Measurements from ENCODE around the gene CUTA.

Gene CUTA

GRCh38 chr6:33452496-33452895, 34.6 kb upstream of the CUTA start:
- H3K79me2 ChIP-seq (ENCODE audit: control insufficient read depth, insufficient read depth, low read length, unreplicated experiment), result peaks cover 13% of the 10 kb centered on the region
- no peak overlapping the region for H3K4me3 ChIP-seq (ENCODE audit: low read depth, low read length)
- H3K4me1 ChIP-seq (ENCODE audit: control insufficient read depth, insufficient read depth, low read length, unreplicated experiment), result peaks cover 8% of the 10 kb centered on the region
- no peaks in the 10 kb centered on the region for H3K27me3 ChIP-seq (ENCODE audit: insufficient read depth, low read length)
- no peak overlapping the region for H2AFZ ChIP-seq (ENCODE audit: low read length, unreplicated experiment)
- no peak overlapping the region for H3K27ac ChIP-seq (ENCODE audit: low read depth, low read length)
- H3K36me3 ChIP-seq (ENCODE audit: insufficient read depth, low read length), result peaks cover 11% of the 10 kb centered on the region; the same call in 1 of the 2 replicates

GRCh38 chr6:33451606-33452005, 33.7 kb upstream of the CUTA start:
- Histone ChIP-seq H3K79me2 (ENCODE audit: control insufficient read depth, insufficient read depth, low read length, unreplicated experiment) (peaks cover 13% of the 10 kb centered on the region), H3K36me3 (ENCODE audit: insufficient read depth, low read length) (peaks cover 6% of the 10 kb centered on the region; the same call in 1 of the 2 replicates), H3K4me1 (ENCODE audit: control insufficient read depth, insufficient read depth, low read length, unreplicated experiment) (peaks cover 8% of the 10 kb centered on the region), H3K27ac (ENCODE audit: low read depth, low read length) (no peak overlapping the region), H3K27me3 (ENCODE audit: insufficient read depth, low read length) (no peaks in the 10 kb centered on the region), H3K4me3 (ENCODE audit: low read depth, low read length) (no peak overlapping the region), H2AFZ (ENCODE audit: low read length, unreplicated experiment) (no peak overlapping the region)

- H3K79me2 ChIP-seq (ENCODE audit: control insufficient read depth, insufficient read depth, low read length, unreplicated experiment), result peaks cover 5% of the 10 kb centered on the region
- H3K27ac ChIP-seq (ENCODE audit: low read depth, low read length), result no peak overlapping the region
- no peaks in the 10 kb centered on the region for H3K27me3 ChIP-seq (ENCODE audit: insufficient read depth, low read length)
- H3K36me3 ChIP-seq (ENCODE audit: insufficient read depth, low read length), result peaks cover 7% of the 10 kb centered on the region; the same call in 1 of the 2 replicates
- peaks cover 7% of the 10 kb centered on the region for H3K4me1 ChIP-seq (ENCODE audit: control insufficient read depth, insufficient read depth, low read length, unreplicated experiment)
- no peak overlapping the region for H2AFZ ChIP-seq (ENCODE audit: low read length, unreplicated experiment)
- H3K4me3 ChIP-seq (ENCODE audit: low read depth, low read length), result no peak overlapping the region
These were observed 32.5 kb upstream of the CUTA start for GRCh38 chr6:33450434-33450833.

GRCh38 chr6:33446356-33446755, 28.4 kb upstream of the CUTA start:
- no peak overlapping the region for H3K4me3 ChIP-seq (ENCODE audit: low read depth, low read length)
- no peaks in the 10 kb centered on the region for H3K4me1 ChIP-seq (ENCODE audit: control insufficient read depth, insufficient read depth, low read length, unreplicated experiment)
- no peaks in the 10 kb centered on the region for H3K27me3 ChIP-seq (ENCODE audit: insufficient read depth, low read length)
- H3K36me3 ChIP-seq (ENCODE audit: insufficient read depth, low read length), result peaks cover 7% of the 10 kb centered on the region; the same call in 1 of the 2 replicates
- no peak overlapping the region for H2AFZ ChIP-seq (ENCODE audit: low read length, unreplicated experiment)
- H3K79me2 ChIP-seq (ENCODE audit: control insufficient read depth, insufficient read depth, low read length, unreplicated experiment), result no peaks in the 10 kb centered on the region
- H3K27ac ChIP-seq (ENCODE audit: low read depth, low read length), result no peak overlapping the region

GRCh38 chr6:33445119-33445603, 27.3 kb upstream of the CUTA start:
- Histone ChIP-seq H3K4me1 (ENCODE audit: control insufficient read depth, insufficient read depth, low read length, unreplicated experiment) (no peaks in the 10 kb centered on the region), H2AFZ (ENCODE audit: low read length, unreplicated experiment) (no peak overlapping the region), H3K4me3 (ENCODE audit: low read depth, low read length) (no peak overlapping the region), H3K27me3 (ENCODE audit: insufficient read depth, low read length) (no peaks in the 10 kb centered on the region), H3K36me3 (ENCODE audit: insufficient read depth, low read length) (peaks cover 7% of the 10 kb centered on the region; the same call in 1 of the 2 replicates), H3K79me2 (ENCODE audit: control insufficient read depth, insufficient read depth, low read length, unreplicated experiment) (no peaks in the 10 kb centered on the region), H3K27ac (ENCODE audit: low read depth, low read length) (no peak overlapping the region)

GRCh38 chr6:33443619-33444504, 26.0 kb upstream of the CUTA start:
- H3K4me1 ChIP-seq (ENCODE audit: control insufficient read depth, insufficient read depth, low read length, unreplicated experiment), result no peaks in the 10 kb centered on the region
- no peak overlapping the region for H3K27ac ChIP-seq (ENCODE audit: low read depth, low read length)
- H2AFZ ChIP-seq (ENCODE audit: low read length, unreplicated experiment), result no peak overlapping the region
- no peaks in the 10 kb centered on the region for H3K27me3 ChIP-seq (ENCODE audit: insufficient read depth, low read length)
- no peak overlapping the region for H3K4me3 ChIP-seq (ENCODE audit: low read depth, low read length)
- no peaks in the 10 kb centered on the region for H3K79me2 ChIP-seq (ENCODE audit: control insufficient read depth, insufficient read depth, low read length, unreplicated experiment)
- peaks cover 9% of the 10 kb centered on the region; the same call in 1 of the 2 replicates for H3K36me3 ChIP-seq (ENCODE audit: insufficient read depth, low read length)

- no peaks in the 10 kb centered on the region for H3K79me2 ChIP-seq (ENCODE audit: control insufficient read depth, insufficient read depth, low read length, unreplicated experiment)
- H3K4me3 ChIP-seq (ENCODE audit: low read depth, low read length), result no peak overlapping the region
- H3K27me3 ChIP-seq (ENCODE audit: insufficient read depth, low read length), result no peaks in the 10 kb centered on the region
- H3K36me3 ChIP-seq (ENCODE audit: insufficient read depth, low read length), result peaks cover 17% of the 10 kb centered on the region; the same call in 1 of the 2 replicates
- no peak overlapping the region for H2AFZ ChIP-seq (ENCODE audit: low read length, unreplicated experiment)
- no peak overlapping the region for H3K27ac ChIP-seq (ENCODE audit: low read depth, low read length)
- no peaks in the 10 kb centered on the region for H3K4me1 ChIP-seq (ENCODE audit: control insufficient read depth, insufficient read depth, low read length, unreplicated experiment)
These were observed 25.1 kb upstream of the CUTA start for GRCh38 chr6:33443025-33443424.

GRCh38 chr6:33442283-33442682, 24.4 kb upstream of the CUTA start:
- Histone ChIP-seq H3K79me2 (ENCODE audit: control insufficient read depth, insufficient read depth, low read length, unreplicated experiment) (no peaks in the 10 kb centered on the region), H3K36me3 (ENCODE audit: insufficient read depth, low read length) (peaks cover 20% of the 10 kb centered on the region; the same call in 1 of the 2 replicates), H3K4me1 (ENCODE audit: control insufficient read depth, insufficient read depth, low read length, unreplicated experiment) (no peaks in the 10 kb centered on the region), H3K27me3 (ENCODE audit: insufficient read depth, low read length) (no peaks in the 10 kb centered on the region), H3K27ac (ENCODE audit: low read depth, low read length) (no peak overlapping the region), H2AFZ (ENCODE audit: low read length, unreplicated experiment) (no peak overlapping the region), H3K4me3 (ENCODE audit: low read depth, low read length) (no peak overlapping the region)

- Histone ChIP-seq H3K79me2 (ENCODE audit: control insufficient read depth, insufficient read depth, low read length, unreplicated experiment) (no peaks in the 10 kb centered on the region), H3K27ac (ENCODE audit: low read depth, low read length) (no peak overlapping the region), H2AFZ (ENCODE audit: low read length, unreplicated experiment) (no peak overlapping the region), H3K36me3 (ENCODE audit: insufficient read depth, low read length) (peaks cover 23% of the 10 kb centered on the region; the same call in 1 of the 2 replicates), H3K4me3 (ENCODE audit: low read depth, low read length) (no peak overlapping the region), H3K27me3 (ENCODE audit: insufficient read depth, low read length) (no peaks in the 10 kb centered on the region), H3K4me1 (ENCODE audit: control insufficient read depth, insufficient read depth, low read length, unreplicated experiment) (no peaks in the 10 kb centered on the region)
These were observed 23.6 kb upstream of the CUTA start for GRCh38 chr6:33441457-33441856.

GRCh38 chr6:33440649-33441309, 22.9 kb upstream of the CUTA start:
- Histone ChIP-seq H3K79me2 (ENCODE audit: control insufficient read depth, insufficient read depth, low read length, unreplicated experiment) (no peaks in the 10 kb centered on the region), H3K27ac (ENCODE audit: low read depth, low read length) (no peak overlapping the region), H3K4me3 (ENCODE audit: low read depth, low read length) (no peak overlapping the region), H2AFZ (ENCODE audit: low read length, unreplicated experiment) (no peak overlapping the region), H3K27me3 (ENCODE audit: insufficient read depth, low read length) (no peaks in the 10 kb centered on the region), H3K4me1 (ENCODE audit: control insufficient read depth, insufficient read depth, low read length, unreplicated experiment) (no peaks in the 10 kb centered on the region), H3K36me3 (ENCODE audit: insufficient read depth, low read length) (peaks cover 21% of the 10 kb centered on the region; the same call in 1 of the 2 replicates)
